ENCODE data around the gene CNDP1.

DNA sequence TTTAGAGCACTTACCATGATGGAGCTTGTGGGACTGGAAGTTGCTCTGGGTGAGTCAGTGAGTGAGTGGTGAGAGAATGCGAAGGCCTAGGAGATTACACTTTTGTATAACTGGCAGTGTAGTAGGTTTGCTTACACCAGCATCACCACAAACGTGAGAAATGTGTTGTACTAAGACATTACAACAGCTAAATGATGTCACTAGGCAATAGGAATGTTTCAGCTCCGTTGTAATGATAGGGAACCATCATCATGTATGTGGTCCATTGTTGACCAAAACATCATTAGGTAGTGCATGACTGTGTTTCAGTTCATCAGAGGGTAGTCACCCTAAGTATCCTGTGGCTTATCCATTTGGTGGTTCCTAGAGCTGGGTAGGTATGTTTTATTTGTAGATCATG, 75.2 kb downstream of the CNDP1 start:
- no peak for TF ChIP-seq GATA2 (IDR thresholded peaks at IDR 0.05; ENCODE audit: low read depth, low read length)
- no peak for TF ChIP-seq GATA3 (IDR thresholded peaks at IDR 0.05; ENCODE audit: low read depth, low read length)

Data from SH-SY5Y (cell line).